Peyer's patch (tissue), 4 donors: Measurements from ENCODE around the gene B3GAT2. TPM values are rescaled to one million over a fixed set of nuclear protein-coding genes. Genes with fewer than 3 reads are reported as not detected.
A peak's percentile ranks its signal among the peaks of the same experiment; 100 is the strongest.

ENCODE experiments used
- DNase-seq, 3 donors: peaks; one replicate each; pipeline ENCODE4 v3.0.0-alpha.2; 2017 to 2019
- H3K27ac ChIP-seq, 4 donors: fragments of 200-600 bp; sonication (generic); one replicate each; pipeline ENCODE4 v1.5.1; 2016 to 2019
- H3K27me3 ChIP-seq, 2 donors: fragments of 200-600 bp; sonication (generic); one replicate each; pipeline ENCODE4 v1.5.1; 2019
- H3K36me3 ChIP-seq, 3 donors: fragments of 200-600 bp; sonication (generic); one replicate each; pipeline ENCODE4 v1.5.1; 2016 to 2019
- H3K4me1 ChIP-seq, 4 donors: fragments of 200-600 bp; sonication (generic); one replicate each; pipeline ENCODE4 v1.5.1; 2016 to 2019
- H3K4me3 ChIP-seq, 4 donors: fragments of 200-600 bp; sonication (generic); 1 replicate in 3 of 4; 2 replicates in 1 of 4; pipeline ENCODE4 v1.5.1; 2016 to 2019; ENCODE audit warnings: mild to moderate bottlenecking in 1 of 4
- H3K9me3 ChIP-seq, 4 donors: fragments of 200-600 bp; sonication (generic); one replicate each; pipeline ENCODE4 v1.5.1; 2016 to 2019; ENCODE audit warnings: mild to moderate bottlenecking in 1 of 4
- POLR2A ChIP-seq, 2 donors: fragments of 450-650 bp; IDR thresholded peaks; one replicate each; pipeline ENCODE4 v1.5.1; 2017; ENCODE audit warnings: antibody characterized with exemption in 2 of 2, mild to moderate bottlenecking in 2 of 2, moderate library complexity in 2 of 2
- total RNA-seq, 4 donors: library from RNA; depleted of rRNA; stranded (reverse); fragments of >200 nt; gene quantifications; one replicate each; pipeline ENCODE4 v1.1.0, GENCODE V29; 2016
- TF ChIP-seq, protein P1 (sequence below), 6 experiments: fragments of 450-650 bp in 4 of 6; fragments of 200-600 bp in 2 of 6; sonication (generic) in 1 of 6; IDR thresholded peaks; one replicate each; pipeline ENCODE4 v1.5.1; 2017 to 2019; ENCODE audit warnings: antibody characterized with exemption in 6 of 6, mild to moderate bottlenecking in 3 of 6, moderate library complexity in 1 of 6

Gene B3GAT2
- total RNA-seq, 4 donors from 2014 or later, result not detected

DNA sequence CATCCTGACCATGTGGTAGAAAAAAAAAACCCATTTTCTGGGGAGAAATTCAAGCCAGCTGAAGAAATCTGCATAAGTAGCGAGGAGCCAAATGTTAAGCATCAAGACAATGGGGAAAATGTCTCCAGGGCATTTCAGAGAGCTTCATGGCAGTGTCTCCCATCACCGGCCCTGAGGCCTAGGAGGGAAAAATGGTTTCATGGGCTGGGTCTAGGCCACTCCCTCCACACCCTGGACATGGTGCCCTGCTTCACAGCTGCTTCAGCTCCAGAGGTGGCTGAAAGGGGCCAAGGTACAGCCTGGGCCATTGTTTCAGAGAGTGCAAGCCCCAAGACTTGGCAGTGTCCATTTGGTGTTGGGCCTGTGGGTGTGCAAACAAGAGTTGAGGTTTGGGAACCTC is 34.4 kb upstream of the B3GAT2 start:
- no peak overlapping the region for H3K4me3 ChIP-seq

DNA sequence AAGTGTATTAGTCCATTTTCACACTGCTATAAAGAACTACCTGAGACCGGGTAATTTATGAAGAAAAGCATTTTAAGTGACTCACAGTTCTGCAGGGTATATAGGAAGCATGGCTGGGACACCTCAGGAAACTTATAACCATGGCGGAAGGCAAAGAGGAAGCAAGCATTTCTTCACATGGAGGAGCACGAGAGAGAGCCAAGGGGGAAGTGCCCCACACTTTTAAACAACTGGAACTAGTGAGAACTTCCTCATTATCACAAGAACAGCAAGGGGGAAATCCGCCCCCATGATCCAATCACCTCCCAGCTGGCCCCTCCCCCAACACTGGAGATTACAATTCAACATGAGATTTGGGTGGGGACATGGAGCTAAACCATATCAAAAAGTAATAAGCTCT is 28.3 kb upstream of the B3GAT2 start:
- H3K4me1 ChIP-seq, result no peaks in the 10 kb centered on the region
- H3K9me3 ChIP-seq, result no peaks in the 10 kb centered on the region
- no peak overlapping the region for H3K27ac ChIP-seq
- TF ChIP-seq POLR2A (IDR thresholded peaks at IDR 0.05), result no peak
- no peaks in the 10 kb centered on the region for H3K36me3 ChIP-seq
- no peak for DNase-seq
- H3K4me3 ChIP-seq, result no peak overlapping the region
- no peaks in the 10 kb centered on the region for H3K27me3 ChIP-seq

More for the DNA sequence above, 34.4 kb upstream of the B3GAT2 start:
- Histone ChIP-seq H3K9me3 (no peaks in the 10 kb centered on the region), H3K27ac (no peak overlapping the region), H3K4me1 (no peaks in the 10 kb centered on the region), H3K27me3 (no peaks in the 10 kb centered on the region), H3K36me3 (no peaks in the 10 kb centered on the region)
- DNase-seq, result no peak
- TF ChIP-seq, protein P1, sequence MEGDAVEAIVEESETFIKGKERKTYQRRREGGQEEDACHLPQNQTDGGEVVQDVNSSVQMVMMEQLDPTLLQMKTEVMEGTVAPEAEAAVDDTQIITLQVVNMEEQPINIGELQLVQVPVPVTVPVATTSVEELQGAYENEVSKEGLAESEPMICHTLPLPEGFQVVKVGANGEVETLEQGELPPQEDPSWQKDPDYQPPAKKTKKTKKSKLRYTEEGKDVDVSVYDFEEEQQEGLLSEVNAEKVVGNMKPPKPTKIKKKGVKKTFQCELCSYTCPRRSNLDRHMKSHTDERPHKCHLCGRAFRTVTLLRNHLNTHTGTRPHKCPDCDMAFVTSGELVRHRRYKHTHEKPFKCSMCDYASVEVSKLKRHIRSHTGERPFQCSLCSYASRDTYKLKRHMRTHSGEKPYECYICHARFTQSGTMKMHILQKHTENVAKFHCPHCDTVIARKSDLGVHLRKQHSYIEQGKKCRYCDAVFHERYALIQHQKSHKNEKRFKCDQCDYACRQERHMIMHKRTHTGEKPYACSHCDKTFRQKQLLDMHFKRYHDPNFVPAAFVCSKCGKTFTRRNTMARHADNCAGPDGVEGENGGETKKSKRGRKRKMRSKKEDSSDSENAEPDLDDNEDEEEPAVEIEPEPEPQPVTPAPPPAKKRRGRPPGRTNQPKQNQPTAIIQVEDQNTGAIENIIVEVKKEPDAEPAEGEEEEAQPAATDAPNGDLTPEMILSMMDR (IDR thresholded peaks at IDR 0.05), result no peak
- TF ChIP-seq POLR2A (IDR thresholded peaks at IDR 0.05), result no peak

DNA sequence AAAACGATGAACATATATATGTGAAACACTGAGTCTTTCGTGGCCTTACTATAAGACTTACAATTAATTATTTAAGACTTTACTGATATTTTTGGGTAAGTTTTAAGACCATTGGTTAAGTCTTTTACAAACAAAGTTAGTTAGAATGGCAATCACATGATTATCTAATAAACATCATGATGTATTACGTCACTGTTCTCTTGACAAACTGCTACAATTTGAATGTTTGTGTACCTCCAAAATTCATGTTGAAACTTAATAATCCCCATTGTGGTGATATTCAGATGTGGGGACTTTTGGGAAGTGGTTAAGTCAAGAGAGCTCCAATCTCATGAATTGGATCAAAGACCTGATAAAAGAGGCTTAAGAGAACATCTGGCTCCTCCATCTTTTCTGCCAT is 25.9 kb upstream of the B3GAT2 start:
- TF ChIP-seq POLR2A (IDR thresholded peaks at IDR 0.05), result no peak
- Histone ChIP-seq H3K27me3 (no peaks in the 10 kb centered on the region), H3K9me3 (no peaks in the 10 kb centered on the region), H3K27ac (no peak overlapping the region), H3K36me3 (no peaks in the 10 kb centered on the region), H3K4me1 (no peaks in the 10 kb centered on the region), H3K4me3 (no peak overlapping the region)
- DNase-seq, result no peak

DNA sequence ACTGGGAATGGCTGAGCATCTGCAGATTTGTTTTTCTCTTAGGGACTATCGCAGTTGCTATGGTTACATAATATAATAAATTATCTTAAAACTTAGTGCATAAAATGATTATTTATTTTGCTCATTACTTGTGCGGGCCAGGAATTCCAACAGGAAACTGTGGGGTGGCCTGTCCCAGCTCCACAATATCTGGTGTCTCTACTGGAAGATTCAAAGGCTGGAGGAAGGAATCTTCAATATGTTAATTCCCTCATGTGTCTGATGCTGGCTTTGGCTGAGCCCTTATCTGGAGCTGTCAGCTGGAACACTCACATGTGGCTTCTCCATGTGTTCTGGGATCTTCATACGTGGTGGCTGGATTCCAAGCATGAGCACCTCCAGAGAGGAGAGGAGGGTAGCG is 23.9 kb upstream of the B3GAT2 start:
- Histone ChIP-seq H3K4me3 (no peak overlapping the region), H3K4me1 (no peaks in the 10 kb centered on the region), H3K36me3 (no peaks in the 10 kb centered on the region), H3K27me3 (no peaks in the 10 kb centered on the region), H3K27ac (no peak overlapping the region), H3K9me3 (no peaks in the 10 kb centered on the region)
- no peak for DNase-seq
- TF ChIP-seq, protein P1 (IDR thresholded peaks at IDR 0.05), result no peak
- no peak for TF ChIP-seq POLR2A (IDR thresholded peaks at IDR 0.05)

DNA sequence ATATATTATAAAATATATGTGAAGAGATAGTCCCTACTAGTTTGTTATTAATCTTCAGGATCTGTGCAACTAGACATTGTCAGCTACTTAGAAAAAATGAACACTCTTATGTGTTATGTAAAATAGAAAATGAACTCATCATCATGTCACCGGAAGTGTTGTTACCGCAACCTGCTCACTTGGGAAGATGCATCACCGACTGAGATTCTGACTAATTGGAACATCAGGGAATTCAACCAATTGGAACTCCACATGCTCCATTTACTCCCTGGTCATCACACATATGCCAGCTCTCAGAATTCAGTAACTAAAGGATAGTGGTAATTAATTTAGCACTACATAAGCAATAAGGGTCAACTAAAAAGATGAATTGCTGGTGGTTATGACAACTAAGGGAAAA is 16.7 kb upstream of the B3GAT2 start:
- Histone ChIP-seq H3K27me3 (no peaks in the 10 kb centered on the region), H3K9me3 (no peaks in the 10 kb centered on the region), H3K27ac (no peak overlapping the region), H3K36me3 (no peaks in the 10 kb centered on the region), H3K4me3 (no peak overlapping the region), H3K4me1 (no peaks in the 10 kb centered on the region)
- TF ChIP-seq POLR2A (IDR thresholded peaks at IDR 0.05), result no peak
- TF ChIP-seq, protein P1 (IDR thresholded peaks at IDR 0.05), result no peak
- DNase-seq, result no peak

DNA sequence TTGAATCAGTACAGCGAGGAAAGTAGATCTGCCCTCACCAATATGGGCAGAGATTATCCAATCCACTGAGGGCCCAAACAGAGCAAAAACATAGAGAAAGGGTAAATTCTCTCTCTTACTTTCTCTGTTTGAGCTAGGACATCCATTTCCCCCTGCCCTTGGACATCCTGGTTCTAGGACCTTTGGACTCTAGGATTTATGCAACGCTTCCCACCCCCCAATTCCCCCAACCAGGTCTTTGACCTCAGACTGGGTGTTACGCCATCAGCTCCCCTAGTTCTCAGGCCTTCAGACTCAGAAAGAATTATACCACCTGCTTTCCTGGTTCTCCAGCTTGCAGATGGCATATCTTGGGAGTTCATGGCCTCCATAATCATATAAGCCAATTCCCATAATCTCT is 10.2 kb upstream of the B3GAT2 start:
- TF ChIP-seq POLR2A (IDR thresholded peaks at IDR 0.05), result no peak
- TF ChIP-seq, protein P1 (IDR thresholded peaks at IDR 0.05), result no peak
- H3K36me3 ChIP-seq, result no peaks in the 10 kb centered on the region
- no peak for DNase-seq
- H3K27ac ChIP-seq, result no peak overlapping the region
- H3K4me3 ChIP-seq, result no peak overlapping the region
- no peaks in the 10 kb centered on the region for H3K27me3 ChIP-seq
- no peaks in the 10 kb centered on the region for H3K4me1 ChIP-seq
- no peaks in the 10 kb centered on the region for H3K9me3 ChIP-seq

DNA sequence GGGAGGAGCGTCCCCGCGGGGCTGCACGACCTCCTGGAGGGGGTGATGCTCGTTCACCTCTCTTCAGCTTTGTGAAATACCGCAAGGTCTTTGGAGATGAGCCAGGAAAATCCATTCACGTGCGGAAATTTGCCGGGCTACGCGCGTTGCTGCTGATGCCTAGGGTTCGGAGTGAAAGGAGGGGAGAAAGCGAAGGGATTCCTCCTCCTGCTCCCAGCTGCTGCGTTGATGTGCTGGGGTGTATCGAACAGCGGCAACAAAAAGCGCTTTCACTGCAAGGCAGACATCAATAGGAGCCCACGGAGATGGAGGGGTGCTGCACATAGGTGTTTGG is 391 bp upstream of the B3GAT2 start:
- no peak overlapping the region for H3K27ac ChIP-seq
- no peak for TF ChIP-seq POLR2A (IDR thresholded peaks at IDR 0.05)
- TF ChIP-seq, protein P1 (IDR thresholded peaks at IDR 0.05), result no peak
- peaks cover 3 to 21% (median 13%) of the 10 kb centered on the region in 4 donors for H3K4me1 ChIP-seq
- H3K4me3 ChIP-seq, result peak overlapping the region in 3 of 4 donors; percentile 52 to 62 (median 61)
- H3K27me3 ChIP-seq, result peaks cover 0 to 10% of the 10 kb centered on the region in 2 donors
- no peaks in the 10 kb centered on the region for H3K9me3 ChIP-seq
- no peak for DNase-seq
- H3K36me3 ChIP-seq, result no peaks in the 10 kb centered on the region
